Measurements from ENCODE around the gene NGEF.

The NGEF gene

DNA sequence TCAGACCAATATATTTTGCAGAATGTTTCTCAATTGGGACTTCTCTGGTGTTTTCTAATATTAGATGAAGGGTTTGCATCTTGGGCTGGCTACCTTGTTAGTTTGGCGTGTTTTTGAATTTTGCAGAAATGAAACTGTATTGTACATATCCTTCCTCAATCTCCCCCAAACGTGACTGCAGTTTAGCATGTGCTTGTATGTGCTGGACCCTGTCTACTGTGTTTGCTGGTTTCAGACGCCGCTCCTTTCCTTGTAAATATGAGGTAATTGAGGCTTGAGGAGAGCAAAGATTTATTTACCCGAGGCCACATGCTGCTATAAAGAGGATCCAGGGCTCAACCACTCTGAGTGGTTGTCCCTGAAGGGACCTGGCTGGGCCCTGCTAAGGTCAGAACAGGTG, 57.2 kb downstream of the NGEF start:
- Histone ChIP-seq H3F3A (ENCODE audit: insufficient read depth, low read length) (no peaks in the 10 kb centered on the region), H3K9me3 (ENCODE audit: low read length) (peaks cover 4% of the 10 kb centered on the region; the same call in 1 of the 2 replicates), H3K9me2 (ENCODE audit: low read depth, low read length) (no peaks in the 10 kb centered on the region), H3K36me3 (ENCODE audit: insufficient read depth, low read length) (no peaks in the 10 kb centered on the region), H2AFZ (ENCODE audit: low read length) (no peak overlapping the region), H3K27me3 (ENCODE audit: insufficient read depth, low read length) (no peaks in the 10 kb centered on the region; the same call in 1 of the 2 replicates), H4K20me1 (ENCODE audit: insufficient read depth, low read length) (no peaks in the 10 kb centered on the region), H3K27ac (ENCODE audit: low read depth, low read length, poor library complexity, severe bottlenecking) (no peak overlapping the region), H3K9ac (ENCODE audit: low read length) (no peak overlapping the region), H3K4me3 (ENCODE audit: low read depth, low read length, poor library complexity, severe bottlenecking) (no peak overlapping the region), H3K4me1 (ENCODE audit: insufficient read depth, low read length, severe bottlenecking) (no peaks in the 10 kb centered on the region), H3K79me2 (ENCODE audit: insufficient read depth, low read length) (no peaks in the 10 kb centered on the region), H3K4me2 (ENCODE audit: low read length) (no peak overlapping the region)
- TF ChIP-seq, protein P1, sequence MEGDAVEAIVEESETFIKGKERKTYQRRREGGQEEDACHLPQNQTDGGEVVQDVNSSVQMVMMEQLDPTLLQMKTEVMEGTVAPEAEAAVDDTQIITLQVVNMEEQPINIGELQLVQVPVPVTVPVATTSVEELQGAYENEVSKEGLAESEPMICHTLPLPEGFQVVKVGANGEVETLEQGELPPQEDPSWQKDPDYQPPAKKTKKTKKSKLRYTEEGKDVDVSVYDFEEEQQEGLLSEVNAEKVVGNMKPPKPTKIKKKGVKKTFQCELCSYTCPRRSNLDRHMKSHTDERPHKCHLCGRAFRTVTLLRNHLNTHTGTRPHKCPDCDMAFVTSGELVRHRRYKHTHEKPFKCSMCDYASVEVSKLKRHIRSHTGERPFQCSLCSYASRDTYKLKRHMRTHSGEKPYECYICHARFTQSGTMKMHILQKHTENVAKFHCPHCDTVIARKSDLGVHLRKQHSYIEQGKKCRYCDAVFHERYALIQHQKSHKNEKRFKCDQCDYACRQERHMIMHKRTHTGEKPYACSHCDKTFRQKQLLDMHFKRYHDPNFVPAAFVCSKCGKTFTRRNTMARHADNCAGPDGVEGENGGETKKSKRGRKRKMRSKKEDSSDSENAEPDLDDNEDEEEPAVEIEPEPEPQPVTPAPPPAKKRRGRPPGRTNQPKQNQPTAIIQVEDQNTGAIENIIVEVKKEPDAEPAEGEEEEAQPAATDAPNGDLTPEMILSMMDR (IDR thresholded peaks at IDR 0.05; ENCODE audit: low read length), result no peak
- no peak for TF ChIP-seq EZH2 (IDR thresholded peaks at IDR 0.05; ENCODE audit: borderline replicate concordance, low read length)

DNA sequence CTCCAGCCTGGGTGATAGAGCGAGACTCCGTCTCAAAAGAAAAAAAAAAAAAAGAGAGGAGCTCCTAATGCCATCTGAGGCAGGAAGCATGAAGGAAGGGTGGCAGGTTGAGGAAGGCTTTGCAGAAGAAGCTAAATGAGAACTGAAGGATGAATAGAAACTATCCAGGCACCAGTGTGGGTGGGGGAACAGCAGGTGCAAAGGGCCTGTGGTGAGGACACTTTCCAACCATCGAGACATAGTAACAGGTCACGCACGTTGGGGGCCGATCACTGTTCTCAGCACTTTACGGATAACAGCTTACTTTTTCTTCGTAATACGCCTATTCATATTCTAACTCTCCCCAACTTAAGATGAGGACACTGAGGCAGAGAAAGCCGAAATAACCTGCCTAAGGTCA, 58.4 kb downstream of the NGEF start:
- Histone ChIP-seq H3K4me2 (ENCODE audit: low read length) (no peak overlapping the region), H3K9me2 (ENCODE audit: low read depth, low read length) (no peaks in the 10 kb centered on the region), H3K9ac (ENCODE audit: low read length) (no peak overlapping the region), H3K4me3 (ENCODE audit: low read depth, low read length, poor library complexity, severe bottlenecking) (no peak overlapping the region), H3F3A (ENCODE audit: insufficient read depth, low read length) (no peaks in the 10 kb centered on the region), H3K9me3 (ENCODE audit: low read length) (peaks cover 4% of the 10 kb centered on the region; the same call in 1 of the 2 replicates), H3K79me2 (ENCODE audit: insufficient read depth, low read length) (no peaks in the 10 kb centered on the region), H3K36me3 (ENCODE audit: insufficient read depth, low read length) (no peaks in the 10 kb centered on the region), H4K20me1 (ENCODE audit: insufficient read depth, low read length) (no peaks in the 10 kb centered on the region), H3K27ac (ENCODE audit: low read depth, low read length, poor library complexity, severe bottlenecking) (no peak overlapping the region), H3K4me1 (ENCODE audit: insufficient read depth, low read length, severe bottlenecking) (no peaks in the 10 kb centered on the region), H3K27me3 (ENCODE audit: insufficient read depth, low read length) (no peaks in the 10 kb centered on the region; the same call in 1 of the 2 replicates), H2AFZ (ENCODE audit: low read length) (no peak overlapping the region)
- TF ChIP-seq, protein P1 (IDR thresholded peaks at IDR 0.05; ENCODE audit: low read length), result no peak
- TF ChIP-seq EZH2 (IDR thresholded peaks at IDR 0.05; ENCODE audit: borderline replicate concordance, low read length), result no peak

DNA sequence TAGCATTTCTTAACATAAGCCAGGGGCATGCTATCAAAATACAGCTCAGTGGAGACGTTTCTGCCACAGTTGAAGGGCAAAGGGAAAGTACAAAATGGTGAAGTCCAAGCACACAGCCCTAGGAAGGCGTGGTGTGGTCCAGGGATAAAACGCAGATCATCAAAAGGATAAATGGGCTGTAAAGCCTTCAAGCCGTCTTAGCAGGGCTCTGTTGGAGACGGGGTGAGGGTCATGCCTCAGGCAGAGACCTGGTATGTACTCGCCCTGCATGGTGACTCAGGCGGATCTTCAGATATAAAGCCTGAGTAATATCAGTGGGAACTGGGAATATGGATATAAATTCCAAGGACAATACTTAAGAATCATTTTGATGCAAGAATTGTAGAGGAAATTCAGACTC, 61.2 kb downstream of the NGEF start:
- H3K36me3 ChIP-seq (ENCODE audit: insufficient read depth, low read length), result no peaks in the 10 kb centered on the region
- H3K4me2 ChIP-seq (ENCODE audit: low read length), result no peak overlapping the region
- H4K20me1 ChIP-seq (ENCODE audit: insufficient read depth, low read length), result no peaks in the 10 kb centered on the region
- no peak overlapping the region for H2AFZ ChIP-seq (ENCODE audit: low read length)
- no peaks in the 10 kb centered on the region for H3K9me2 ChIP-seq (ENCODE audit: low read depth, low read length)
- H3K79me2 ChIP-seq (ENCODE audit: insufficient read depth, low read length), result no peaks in the 10 kb centered on the region
- H3K4me3 ChIP-seq (ENCODE audit: low read depth, low read length, poor library complexity, severe bottlenecking), result no peak overlapping the region
- H3K4me1 ChIP-seq (ENCODE audit: insufficient read depth, low read length, severe bottlenecking), result no peaks in the 10 kb centered on the region
- no peaks in the 10 kb centered on the region for H3F3A ChIP-seq (ENCODE audit: insufficient read depth, low read length)
- H3K9ac ChIP-seq (ENCODE audit: low read length), result no peak overlapping the region
- TF ChIP-seq, protein P1 (IDR thresholded peaks at IDR 0.05; ENCODE audit: low read length), result no peak
- TF ChIP-seq EZH2 (IDR thresholded peaks at IDR 0.05; ENCODE audit: borderline replicate concordance, low read length), result no peak
- no peaks in the 10 kb centered on the region for H3K27me3 ChIP-seq (ENCODE audit: insufficient read depth, low read length)
- no peak overlapping the region for H3K27ac ChIP-seq (ENCODE audit: low read depth, low read length, poor library complexity, severe bottlenecking)
- no peaks in the 10 kb centered on the region for H3K9me3 ChIP-seq (ENCODE audit: low read length)

Measured in OCI-LY1 (cell line).